IPS DF 6.9 (cell line): ENCODE measurements around the gene PDZD4.

Source experiments
- DNase-seq: peaks from one replicate; pipeline ENCODE4 v3.0.0-alpha.2; 2013; ENCODE audit warnings: low read depth, low spot score
- H3K27ac ChIP-seq: one replicate; pipeline ENCODE4 v1.5.1; 2013; ENCODE audit warnings: low read length, control low read depth
- H3K27me3 ChIP-seq: 2 replicates; pipeline ENCODE4 v1.6.1; 2013; ENCODE audit warnings: mild to moderate bottlenecking, low read length; ENCODE audit not compliant: control insufficient read depth, insufficient read depth
- H3K36me3 ChIP-seq: 2 replicates; pipeline ENCODE4 v1.6.1; 2013; ENCODE audit warnings: low read length; ENCODE audit not compliant: control insufficient read depth, insufficient read depth
- H3K4me1 ChIP-seq: 2 replicates; pipeline ENCODE4 v1.6.1; 2013; ENCODE audit warnings: low read length; ENCODE audit not compliant: control insufficient read depth, insufficient read depth
- H3K4me3 ChIP-seq: 2 replicates; pipeline ENCODE4 v1.5.1; 2013; ENCODE audit warnings: mild to moderate bottlenecking, low read length
- H3K9me3 ChIP-seq: 2 replicates; pipeline ENCODE4 v1.6.1; 2013; ENCODE audit warnings: low read length, inconsistent platforms; ENCODE audit not compliant: control insufficient read depth, insufficient read depth
- WGBS: extraction: QIAGEN DNeasy Blood & Tissue Kit; methylation state at CpG from one replicate; pipeline ENCODE4 v1.1.7; 2013; ENCODE audit warnings: mixed read lengths, missing lambda C conversion rate; ENCODE audit not compliant: insufficient read length, insufficient coverage; 5-methylcytosine and 5-hydroxymethylcytosine counted together

The PDZD4 gene

GRCh38 chrX:153783378-153784013, 46.8 kb downstream of the PDZD4 start:
- no CpG with 5 or more reads among the region's 24 CpGs for WGBS
- no peaks in the 10 kb centered on the region for H3K4me1 ChIP-seq
- H3K36me3 ChIP-seq: peaks cover 9% of the 10 kb centered on the region
- H3K27me3 ChIP-seq: no peaks in the 10 kb centered on the region
- DNase-seq: no peak
- no peak overlapping the region for H3K4me3 ChIP-seq
- H3K9me3 ChIP-seq: no peaks in the 10 kb centered on the region
- no peak overlapping the region for H3K27ac ChIP-seq

DNA sequence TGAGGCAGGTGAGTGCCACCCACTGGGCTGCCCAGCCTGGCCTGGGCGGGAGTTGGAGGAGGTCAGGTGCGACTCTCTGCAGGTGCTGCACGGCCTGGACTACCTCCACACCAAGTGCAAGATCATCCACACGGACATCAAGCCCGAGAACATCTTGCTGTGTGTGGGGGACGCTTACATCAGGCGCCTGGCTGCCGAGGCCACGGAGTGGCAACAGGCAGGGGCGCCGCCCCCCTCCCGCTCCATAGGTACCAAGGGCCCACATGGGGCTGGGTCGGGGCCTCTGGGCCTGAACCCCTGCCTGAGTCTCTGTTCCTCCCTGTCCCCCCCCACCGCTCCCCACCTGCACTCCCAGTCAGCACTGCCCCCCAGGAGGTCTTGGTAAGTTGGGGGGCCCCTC, 47.5 kb downstream of the PDZD4 start:
- DNase-seq: no peak
- no peaks in the 10 kb centered on the region for H3K27me3 ChIP-seq
- H3K4me1 ChIP-seq: no peaks in the 10 kb centered on the region
- no peak overlapping the region for H3K4me3 ChIP-seq
- WGBS: no CpG with 5 or more reads among the region's 14 CpGs
- H3K27ac ChIP-seq: no peak overlapping the region
- no peaks in the 10 kb centered on the region for H3K9me3 ChIP-seq
- peaks cover 9% of the 10 kb centered on the region for H3K36me3 ChIP-seq

DNA sequence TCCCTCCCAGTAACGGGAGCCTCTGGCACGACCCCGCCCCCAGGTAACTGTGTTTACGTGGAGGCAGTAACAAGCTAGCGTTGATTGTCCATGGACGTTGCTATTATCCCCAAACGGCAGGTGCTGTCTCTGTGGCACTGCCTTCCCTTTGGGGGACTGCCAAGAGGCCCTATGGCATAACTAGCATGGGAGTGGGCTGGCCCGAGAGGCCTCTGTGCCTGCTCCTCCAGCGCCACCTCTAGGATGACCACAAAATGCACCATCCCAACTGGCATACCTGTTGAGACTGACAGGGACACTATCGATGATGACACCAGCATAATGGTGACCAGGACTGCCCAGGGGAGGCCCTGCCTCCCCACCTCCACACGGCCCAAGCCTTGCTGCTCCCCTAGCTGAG, 48.0 kb downstream of the PDZD4 start:
- Histone ChIP-seq H3K27me3 (no peaks in the 10 kb centered on the region), H3K27ac (no peak overlapping the region), H3K36me3 (peaks cover 9% of the 10 kb centered on the region), H3K4me3 (no peak overlapping the region), H3K4me1 (no peaks in the 10 kb centered on the region), H3K9me3 (no peaks in the 10 kb centered on the region)
- DNase-seq: no peak
- no CpG with 5 or more reads among the region's 11 CpGs for WGBS

DNA sequence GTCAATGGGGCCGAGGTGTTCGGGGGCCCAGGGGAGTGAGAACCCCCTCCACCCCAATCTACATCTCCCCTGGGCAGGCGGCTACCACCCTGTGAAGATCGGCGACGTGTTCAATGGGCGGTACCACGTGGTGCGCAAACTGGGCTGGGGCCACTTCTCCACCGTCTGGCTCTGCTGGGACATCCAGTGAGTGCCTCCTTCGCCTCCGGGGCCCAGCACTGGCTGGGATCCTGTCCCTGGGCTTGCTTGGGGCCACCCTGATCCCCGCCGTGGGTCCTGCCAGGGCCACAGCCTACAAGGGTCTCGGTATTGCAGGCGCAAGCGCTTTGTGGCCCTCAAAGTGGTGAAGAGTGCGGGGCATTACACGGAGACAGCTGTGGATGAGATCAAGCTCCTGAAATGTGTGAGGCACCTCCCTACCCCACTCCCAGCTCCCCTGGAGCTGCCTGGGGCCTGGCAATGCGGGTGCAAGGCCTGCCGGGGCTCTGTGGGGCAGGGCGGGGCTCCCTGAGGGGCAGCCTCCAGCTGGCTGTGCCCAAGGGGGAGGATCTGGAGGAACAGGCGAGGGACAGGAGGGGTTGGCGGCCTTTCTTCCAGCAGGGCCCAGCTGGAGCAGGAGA, 48.8 kb downstream of the PDZD4 start:
- Histone ChIP-seq H3K27ac (no peak overlapping the region), H3K36me3 (peaks cover 9% of the 10 kb centered on the region), H3K4me1 (no peaks in the 10 kb centered on the region), H3K4me3 (no peak overlapping the region), H3K27me3 (no peaks in the 10 kb centered on the region), H3K9me3 (no peaks in the 10 kb centered on the region)
- WGBS: no CpG with 5 or more reads among the region's 24 CpGs
- DNase-seq: no peak

- Histone ChIP-seq H3K9me3 (no peaks in the 10 kb centered on the region), H3K27me3 (no peaks in the 10 kb centered on the region), H3K36me3 (peaks cover 6% of the 10 kb centered on the region; the same call in 1 of the 2 replicates), H3K4me3 (no peak within 1 kb of the TSS), H3K27ac (no peak within 1 kb of the TSS), H3K4me1 (no peaks in the 10 kb centered on the region)
- WGBS: no CpG with 5 or more reads among the region's 52 CpGs
- no peak for DNase-seq
Observed at GRCh38 chrX:153780678-153781427, 49.5 kb downstream of the PDZD4 start, which contains the start of gene SRPK3. SRPK3 (plus strand) TSS chrX:153781041; CDS start chrX:153781087, 46 bp downstream.

- no peak for DNase-seq
- no CpG with 5 or more reads among the region's 18 CpGs for WGBS
- Histone ChIP-seq H3K27ac (no peak overlapping the region), H3K36me3 (peaks cover 2% of the 10 kb centered on the region; the same call in 1 of the 2 replicates), H3K9me3 (no peaks in the 10 kb centered on the region), H3K4me3 (no peak overlapping the region), H3K4me1 (no peaks in the 10 kb centered on the region), H3K27me3 (no peaks in the 10 kb centered on the region)
Observed at GRCh38 chrX:153779891-153780677, 50.3 kb downstream of the PDZD4 start.

DNA sequence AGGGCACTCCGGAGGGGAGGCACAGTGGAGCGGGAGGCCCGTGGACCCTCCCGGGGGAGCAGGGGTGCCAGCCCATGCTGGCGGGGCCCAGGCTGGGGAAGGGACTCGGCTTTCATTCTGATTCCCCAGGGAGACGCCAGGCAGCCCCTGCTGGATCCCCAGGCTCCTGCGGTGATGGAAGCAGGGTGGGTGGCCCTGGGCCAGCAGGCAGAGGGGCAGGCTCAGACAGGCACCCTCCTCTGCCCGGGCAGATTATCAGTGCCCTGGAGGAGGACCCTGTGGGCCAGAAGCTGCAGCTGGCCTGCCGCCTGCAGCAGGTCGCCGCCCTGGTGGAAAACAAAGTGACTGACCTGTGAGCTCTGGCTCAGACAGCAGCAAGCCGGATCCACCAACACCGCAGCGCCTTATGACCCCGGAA, 51.7 kb downstream of the PDZD4 start:
- no CpG with 5 or more reads among the region's 16 CpGs for WGBS

DNA sequence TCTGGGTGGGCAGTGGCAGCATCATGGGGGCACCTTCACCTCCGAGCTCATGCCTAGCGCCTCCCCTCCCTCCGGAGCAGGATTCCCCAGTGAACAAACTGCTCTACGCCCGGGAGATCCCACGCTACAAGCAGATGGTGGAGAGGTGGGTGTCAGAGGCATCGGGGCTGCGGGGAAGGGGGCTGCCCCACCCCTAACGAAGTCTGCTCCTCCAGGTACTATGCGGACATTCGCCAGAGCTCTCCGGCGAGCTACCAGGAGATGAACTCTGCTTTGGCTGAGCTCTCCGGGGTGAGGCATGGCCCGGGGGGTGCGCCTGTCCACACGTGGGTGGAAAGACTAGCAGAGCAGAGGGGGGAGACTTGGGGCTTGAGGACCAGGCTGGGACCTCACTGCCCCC, 52.2 kb downstream of the PDZD4 start:
- Histone ChIP-seq H3K9me3 (no peaks in the 10 kb centered on the region), H3K27ac (no peak overlapping the region), H3K36me3 (peaks cover 2% of the 10 kb centered on the region; the same call in 1 of the 2 replicates), H3K4me1 (no peaks in the 10 kb centered on the region), H3K4me3 (no peak overlapping the region), H3K27me3 (no peaks in the 10 kb centered on the region)
- no CpG with 5 or more reads among the region's 17 CpGs for WGBS
- DNase-seq: no peak

More for the DNA sequence above, 51.7 kb downstream of the PDZD4 start:
- Histone ChIP-seq H3K4me1 (no peaks in the 10 kb centered on the region), H3K4me3 (no peak overlapping the region), H3K36me3 (peaks cover 2% of the 10 kb centered on the region; the same call in 1 of the 2 replicates), H3K9me3 (no peaks in the 10 kb centered on the region), H3K27ac (no peak overlapping the region), H3K27me3 (no peaks in the 10 kb centered on the region)
- no peak for DNase-seq

DNA sequence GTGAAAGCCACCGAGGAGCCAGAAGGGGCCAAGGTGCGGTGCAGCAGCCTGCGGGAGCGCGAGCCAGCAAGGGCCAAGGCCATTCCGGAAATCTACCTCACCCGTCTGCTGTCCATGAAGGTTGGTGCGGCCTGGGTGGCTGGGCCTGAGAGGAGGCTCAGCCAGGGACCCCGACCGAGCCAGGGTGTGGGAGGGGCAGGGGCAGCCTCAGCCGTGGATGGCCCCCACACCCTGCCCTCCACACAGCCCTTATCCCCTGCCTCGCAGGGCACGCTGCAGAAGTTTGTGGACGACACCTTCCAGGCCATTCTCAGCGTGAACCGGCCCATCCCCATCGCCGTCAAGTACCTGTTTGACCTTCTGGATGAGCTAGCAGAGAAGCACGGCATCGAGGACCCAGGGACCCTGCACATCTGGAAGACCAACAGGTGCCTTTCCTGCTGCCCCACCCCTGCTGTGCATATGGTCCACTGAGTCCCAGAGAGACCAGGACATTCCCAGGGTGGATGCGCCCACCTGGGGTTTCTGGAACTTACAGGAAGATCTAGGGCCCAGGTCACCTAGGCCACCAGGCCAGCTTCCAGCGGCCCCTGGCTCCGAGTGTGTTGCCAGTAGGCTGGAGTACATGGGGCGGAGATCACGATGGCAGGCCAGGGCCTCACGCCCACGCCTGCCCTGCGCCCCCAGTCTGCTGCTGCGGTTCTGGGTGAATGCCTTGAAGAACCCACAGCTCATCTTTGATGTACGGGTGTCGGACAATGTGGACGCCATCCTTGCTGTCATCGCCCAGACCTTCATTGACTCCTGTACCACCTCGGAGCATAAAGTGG, 52.9 kb downstream of the PDZD4 start:
- Histone ChIP-seq H3K27me3 (no peaks in the 10 kb centered on the region), H3K4me3 (no peak overlapping the region), H3K27ac (no peak overlapping the region), H3K36me3 (no peaks in the 10 kb centered on the region), H3K4me1 (no peaks in the 10 kb centered on the region), H3K9me3 (no peaks in the 10 kb centered on the region)
- WGBS: no CpG with 5 or more reads among the region's 34 CpGs
- DNase-seq: no peak
